Activated T-helper 1 cell treated with Interleukin-2 at 50 U/mL for 16 hours (primary cell): ENCODE results near the gene FIGLA.

Experiments
- DNase-seq: peaks from one replicate; pipeline ENCODE4 v3.0.0-alpha.2; 2020; ENCODE audit warnings: low read depth

The FIGLA gene, protein sequence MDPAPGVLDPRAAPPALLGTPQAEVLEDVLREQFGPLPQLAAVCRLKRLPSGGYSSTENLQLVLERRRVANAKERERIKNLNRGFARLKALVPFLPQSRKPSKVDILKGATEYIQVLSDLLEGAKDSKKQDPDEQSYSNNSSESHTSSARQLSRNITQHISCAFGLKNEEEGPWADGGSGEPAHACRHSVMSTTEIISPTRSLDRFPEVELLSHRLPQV

DNA sequence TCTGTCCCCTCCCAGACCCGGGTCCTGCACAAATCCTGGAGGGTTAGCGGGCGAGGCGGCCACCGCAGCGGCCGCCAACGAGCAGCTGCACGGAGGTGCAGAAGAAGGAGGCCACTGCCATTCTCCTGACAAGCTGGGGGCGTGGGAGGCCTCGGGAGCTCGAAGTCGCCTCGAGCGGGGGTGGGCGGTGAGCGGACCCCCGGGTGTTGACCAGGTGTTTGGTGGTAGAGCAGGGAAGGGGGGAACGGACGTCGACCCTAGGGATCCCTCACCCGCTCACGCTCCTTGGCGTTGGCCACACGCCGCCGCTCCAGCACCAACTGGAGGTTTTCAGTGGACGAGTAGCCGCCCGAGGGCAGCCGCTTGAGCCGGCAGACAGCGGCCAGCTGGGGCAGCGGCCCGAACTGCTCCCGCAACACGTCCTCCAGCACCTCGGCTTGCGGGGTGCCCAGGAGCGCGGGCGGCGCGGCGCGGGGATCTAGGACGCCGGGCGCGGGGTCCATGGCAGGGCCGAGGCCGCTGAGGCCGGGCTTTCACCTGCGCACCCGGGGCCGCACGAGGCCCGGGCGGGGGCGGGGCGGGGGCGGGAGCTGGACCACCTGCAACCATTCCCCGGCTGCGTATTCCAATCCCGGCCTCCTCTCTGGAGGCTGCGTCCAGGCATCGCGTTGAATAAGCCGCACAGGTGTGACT lies at the start of gene FIGLA:
Gene FIGLA (minus strand): TSS at position 508 of the 693 bp plus-strand sequence. CDS start 5 bp downstream, at position 503.
- DNase-seq, result no peak

DNA sequence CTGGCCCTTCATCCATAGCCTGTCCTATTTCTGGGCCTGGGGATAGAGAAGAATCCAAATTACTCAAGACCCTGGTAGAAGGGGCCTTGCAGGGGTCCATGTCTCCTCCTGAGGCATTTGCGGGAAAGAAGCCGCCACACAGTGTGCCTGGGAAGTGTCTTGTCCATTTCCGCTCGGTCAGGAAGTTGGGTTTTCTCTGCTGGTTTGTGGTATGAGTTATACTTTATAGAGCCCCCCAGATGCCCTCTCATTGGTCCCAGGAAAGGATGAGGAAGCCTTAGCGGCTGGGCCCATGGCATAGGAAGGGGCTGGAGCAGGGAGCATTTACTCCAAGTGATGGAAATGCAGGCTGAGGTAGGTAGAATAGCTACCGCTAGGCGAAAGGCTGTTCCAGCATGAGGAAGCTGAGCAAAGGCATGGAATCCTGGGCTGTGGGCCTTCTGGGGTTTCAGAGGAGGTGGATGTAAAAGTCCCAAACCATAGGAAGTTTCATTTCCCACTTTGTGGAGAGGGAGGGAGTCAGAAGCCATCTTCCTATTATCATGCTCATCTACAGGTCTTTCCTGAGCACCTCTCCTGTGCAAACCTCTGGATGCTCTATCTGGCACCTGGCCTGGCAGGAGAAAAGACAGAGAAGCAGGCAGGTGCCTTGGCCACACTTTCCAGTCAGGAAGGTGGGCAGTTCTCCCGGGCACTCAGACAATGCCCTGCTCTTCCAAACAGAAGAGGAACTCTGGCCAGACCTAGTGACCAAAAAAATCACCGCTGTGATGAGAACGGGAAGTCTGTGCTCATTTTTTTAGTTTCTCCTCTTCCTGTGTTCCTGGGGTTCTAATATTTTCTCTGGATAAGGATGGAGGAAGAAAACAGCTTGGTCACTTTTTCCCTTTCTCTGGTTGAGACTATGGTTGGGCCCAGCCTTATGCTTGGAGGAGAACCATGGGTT lies 47.8 kb upstream of the FIGLA start:
- no peak for DNase-seq

DNA sequence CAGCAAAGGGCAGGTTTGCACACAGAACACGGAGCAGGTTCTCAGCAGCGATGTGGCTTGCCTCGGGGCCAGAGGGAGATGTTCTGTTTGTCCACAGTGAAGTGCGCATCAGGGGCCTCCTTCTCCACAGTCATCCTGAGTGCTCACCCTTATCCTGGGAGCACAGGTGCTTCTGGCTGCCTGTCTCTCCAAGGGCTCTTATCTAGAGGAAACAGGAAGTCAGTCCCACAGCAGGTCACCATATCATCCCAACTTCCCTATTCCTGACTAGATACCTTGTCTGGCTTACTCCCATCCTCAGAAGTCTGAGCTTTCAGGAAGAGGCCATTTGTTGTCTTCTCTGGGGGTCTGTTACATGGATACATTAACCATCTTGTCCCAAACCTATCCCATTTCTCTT lies 45.2 kb upstream of the FIGLA start, which contains the start of gene CD207:
Gene CD207 (minus strand): TSS at position 174 of the 400 bp plus-strand sequence. CDS start 40 bp downstream, at position 134.
- DNase-seq, result no peak

DNA sequence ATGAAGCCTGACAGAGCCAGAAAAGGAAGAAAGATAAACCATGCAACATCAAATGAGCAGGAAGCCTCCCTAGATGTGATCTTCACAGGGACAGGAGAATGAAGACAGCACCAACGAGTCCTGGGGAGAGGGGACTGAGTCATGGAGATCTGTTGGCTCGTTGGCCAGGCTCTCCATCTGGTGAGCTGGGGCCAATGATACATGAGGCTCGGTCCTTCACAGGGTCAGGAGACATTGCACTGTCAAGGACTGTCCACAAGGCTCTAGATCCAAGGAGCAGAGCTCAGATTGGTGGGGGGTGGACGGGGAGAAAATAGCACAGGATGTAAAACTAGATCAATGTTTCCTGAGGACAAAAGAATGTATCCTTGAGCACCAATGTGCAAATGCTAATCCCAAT lies 44.4 kb upstream of the FIGLA start:
- DNase-seq, result no peak

DNA sequence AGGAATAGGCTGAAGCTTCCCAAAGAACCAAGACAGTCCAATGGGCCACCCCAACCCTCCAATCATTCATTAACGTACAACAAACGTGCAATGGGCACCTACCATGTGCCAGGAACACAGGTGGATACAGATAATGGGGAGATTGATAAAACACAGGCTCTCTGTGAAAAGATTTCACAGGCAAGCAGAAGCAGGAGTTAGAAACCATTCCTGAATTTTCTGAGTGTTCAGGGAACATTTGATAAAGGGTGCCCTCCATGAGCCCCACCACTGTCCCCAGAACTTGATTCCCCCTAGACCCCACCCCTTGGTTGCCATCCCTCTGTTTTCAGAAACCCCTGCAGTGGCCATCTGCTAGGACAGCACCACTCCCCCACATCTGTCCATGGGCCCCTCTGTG lies 43.7 kb upstream of the FIGLA start:
- no peak for DNase-seq

DNA sequence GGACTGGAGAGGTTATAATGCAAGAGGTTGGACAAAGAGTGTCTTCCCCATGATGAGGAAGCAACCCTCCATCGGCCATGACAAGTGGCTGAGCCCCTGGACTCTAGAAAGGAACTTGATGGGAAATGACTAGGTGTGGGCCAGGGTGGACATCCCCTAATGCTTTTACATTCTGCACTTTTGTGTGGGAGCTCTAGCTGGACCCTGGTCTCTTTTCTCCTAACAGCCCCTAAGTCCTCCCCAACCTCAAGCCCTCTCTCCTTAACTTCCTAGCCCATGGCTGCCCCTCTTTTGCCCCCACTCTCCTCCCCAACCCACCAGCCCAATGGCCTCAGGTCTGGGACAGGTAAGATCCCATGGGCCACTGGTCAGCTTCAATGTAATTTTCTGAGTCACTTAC lies 42.8 kb upstream of the FIGLA start:
- DNase-seq, result no peak

DNA sequence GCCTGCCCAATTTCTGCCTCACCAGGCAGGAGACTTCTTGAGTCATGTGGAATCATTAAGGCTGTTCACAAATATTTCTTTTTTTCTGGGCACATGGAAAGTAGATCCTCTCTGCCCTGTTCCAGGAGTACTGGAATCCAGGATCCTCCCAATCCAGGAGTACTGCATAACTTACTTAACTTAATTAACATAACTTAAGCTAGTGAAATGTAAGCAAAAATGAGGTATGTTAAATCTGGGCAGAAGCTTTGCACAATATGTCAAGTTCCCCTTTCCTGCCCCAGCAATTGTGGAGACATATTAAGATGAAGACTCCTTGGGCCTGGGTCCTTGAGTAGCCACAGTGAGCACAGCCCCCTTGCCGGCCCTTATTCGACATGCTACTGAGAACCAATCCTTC lies 41.9 kb upstream of the FIGLA start:
- no peak for DNase-seq

DNA sequence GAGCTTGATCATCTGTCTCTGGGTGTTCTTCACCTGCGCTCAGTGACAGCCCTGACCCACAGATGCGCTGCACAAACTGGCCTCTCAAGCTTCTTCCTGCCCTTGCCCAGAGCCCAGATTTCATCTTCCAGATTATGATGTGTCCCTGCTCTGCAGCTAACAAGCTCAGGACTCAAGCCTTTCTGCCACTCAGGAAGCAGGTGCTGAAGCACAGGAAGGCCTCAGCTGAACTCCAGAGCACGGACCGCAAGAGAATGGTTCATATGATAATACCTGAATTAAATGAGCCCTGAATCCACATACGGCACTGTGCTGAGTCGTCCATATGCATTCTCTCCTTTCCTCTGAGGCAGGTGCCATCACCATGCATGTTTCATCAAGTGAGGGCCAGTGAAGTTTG lies 41.4 kb upstream of the FIGLA start:
- DNase-seq, result no peak

DNA sequence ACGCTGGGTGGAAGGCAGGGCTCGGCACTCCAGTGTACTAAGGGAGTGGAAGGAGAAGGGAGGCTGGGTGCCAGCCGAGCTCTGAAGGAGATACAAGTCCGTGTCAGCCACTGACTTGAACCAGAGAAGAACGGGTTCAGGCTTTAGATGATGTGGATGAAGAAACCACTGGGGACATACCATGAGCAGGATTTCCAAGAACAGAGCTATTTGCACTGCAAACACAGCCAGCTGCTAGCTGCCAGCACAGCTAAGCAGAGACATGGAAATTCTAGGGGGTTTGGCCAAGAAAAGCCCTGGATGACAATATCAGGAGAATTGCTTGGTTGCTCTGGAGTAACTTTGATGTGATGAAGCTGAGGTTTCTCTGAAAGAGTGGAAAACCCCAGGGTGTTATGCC lies 39.9 kb upstream of the FIGLA start:
- DNase-seq, result no peak

DNA sequence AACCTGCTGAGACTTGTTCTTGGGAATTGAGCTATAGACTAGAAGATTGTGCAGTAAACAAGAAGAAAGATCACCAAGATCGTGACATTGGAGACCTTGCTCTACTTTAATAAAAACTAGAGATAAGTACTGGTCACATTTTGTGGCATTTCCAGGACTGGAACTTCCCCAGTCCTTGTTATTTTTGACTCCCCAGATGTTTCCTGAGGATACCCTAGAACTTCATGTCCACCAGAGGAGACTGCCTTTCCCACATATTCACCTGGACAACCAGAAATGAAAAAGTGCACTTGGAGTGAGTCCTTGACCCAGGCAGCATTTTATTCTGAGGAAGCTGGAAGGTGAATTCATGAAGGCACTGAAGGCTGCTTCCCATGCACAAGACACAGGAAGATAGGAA lies 39.5 kb upstream of the FIGLA start:
- DNase-seq, result no peak

DNA sequence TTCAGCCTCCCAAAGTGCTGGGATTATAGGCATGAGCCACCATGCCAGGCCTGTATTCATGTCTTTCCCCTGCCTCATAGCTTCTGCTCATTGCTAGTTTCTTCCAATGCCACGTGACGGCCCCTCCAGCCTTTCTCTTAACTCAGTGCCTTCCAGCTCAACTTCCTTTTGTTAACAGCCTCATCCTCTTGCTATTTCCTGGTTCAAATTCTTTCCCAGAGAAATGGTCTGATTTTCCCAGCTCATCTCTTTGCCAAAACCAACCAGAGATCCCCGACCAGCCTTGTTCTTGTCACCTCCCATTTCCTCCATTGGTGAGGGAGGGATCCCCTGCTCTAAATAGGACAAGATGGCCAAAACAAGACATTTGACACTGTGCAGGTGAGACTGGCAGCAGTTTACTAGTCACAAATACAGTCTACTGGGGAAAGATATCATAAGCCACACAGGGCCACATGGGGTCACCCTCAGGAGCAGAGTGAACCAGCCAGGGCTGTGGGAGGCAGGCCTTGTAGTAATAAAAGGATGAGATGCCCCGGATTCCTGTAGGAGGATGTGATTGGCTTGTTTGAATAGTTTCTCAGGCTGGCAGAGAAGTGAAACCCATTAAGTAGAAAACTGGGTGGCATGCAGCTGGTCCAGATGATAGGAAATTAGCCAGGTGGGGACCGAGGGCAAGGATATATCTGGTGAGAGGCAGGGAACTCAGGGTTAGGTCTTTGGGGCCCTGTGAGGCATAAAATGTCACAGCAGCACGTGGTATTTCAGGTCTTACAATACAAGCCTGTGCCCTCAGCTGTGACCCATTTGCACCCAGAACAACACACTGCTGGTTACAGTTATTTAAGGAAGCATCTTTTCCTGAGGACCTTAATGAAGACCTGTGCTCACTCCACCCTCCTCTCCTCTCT lies 38.7 kb upstream of the FIGLA start:
- DNase-seq, result no peak

DNA sequence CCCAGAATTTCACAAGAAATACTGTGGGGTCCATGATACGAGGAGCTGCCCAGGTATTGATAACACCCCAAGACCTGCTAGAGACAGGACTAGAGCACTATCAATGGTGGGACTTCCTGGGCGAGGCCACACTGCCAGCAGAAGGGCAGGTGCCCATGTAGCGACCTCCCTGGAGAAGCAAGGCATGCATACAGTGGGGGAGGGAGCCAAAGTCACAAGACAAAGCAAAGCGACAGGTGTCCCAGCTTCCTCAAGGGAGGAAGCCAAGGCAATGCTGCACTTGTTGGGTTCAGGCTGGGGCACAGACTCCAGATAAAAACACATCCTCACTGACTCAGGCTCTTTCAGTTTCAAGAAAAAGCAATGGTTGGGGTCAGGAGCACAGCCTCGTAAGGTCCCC lies 37.7 kb upstream of the FIGLA start:
- no peak for DNase-seq

DNA sequence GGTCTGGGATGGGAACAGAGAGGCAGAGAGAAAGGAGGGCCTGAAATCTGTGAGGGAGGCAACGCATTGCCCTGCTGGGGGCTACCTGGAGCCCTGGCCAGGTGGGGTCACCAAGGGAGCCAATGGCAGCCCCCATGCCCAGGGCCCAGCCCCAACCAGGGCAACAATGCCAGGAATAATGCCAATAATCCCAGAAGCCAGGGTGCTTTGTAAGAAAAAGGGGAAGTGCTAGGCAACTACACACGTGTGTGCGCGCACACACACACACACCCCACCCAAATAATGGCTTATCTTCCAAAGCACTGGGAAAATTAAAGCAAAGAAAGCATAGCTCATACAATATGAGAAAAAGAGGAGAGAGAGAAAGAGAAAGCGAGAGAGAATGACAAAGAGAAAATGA lies 36.9 kb upstream of the FIGLA start:
- no peak for DNase-seq

DNA sequence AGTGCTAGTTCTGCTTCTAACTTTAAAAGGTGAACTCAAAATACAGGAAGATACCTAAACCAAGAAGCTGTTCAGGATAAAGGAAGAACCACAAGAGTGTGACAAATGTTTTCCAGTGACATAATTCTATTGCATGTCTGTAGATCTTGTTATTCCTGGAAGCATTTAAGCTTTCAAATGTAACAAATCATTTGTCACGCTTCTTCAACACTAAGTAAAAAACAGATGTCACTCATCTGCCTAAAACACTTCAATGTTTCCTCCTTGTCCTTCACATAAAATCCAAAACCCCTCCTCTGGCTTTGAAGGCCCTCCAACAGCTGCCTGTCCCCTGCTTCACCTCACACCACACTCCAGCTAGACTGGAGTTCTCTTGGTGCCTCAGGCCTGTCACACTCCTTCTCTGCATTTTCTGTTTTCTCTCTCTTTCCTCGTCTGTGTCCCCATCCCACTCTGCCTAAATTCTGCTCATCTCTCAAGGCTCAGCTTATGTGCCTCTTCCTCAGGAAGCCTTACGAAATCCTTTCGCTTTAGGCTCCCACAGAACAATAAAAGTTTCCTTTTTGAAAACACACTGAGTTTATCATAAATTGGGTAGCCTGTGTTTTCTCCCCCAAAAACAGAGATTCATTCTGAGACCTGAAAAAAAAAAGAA lies 36.4 kb upstream of the FIGLA start:
- no peak for DNase-seq

DNA sequence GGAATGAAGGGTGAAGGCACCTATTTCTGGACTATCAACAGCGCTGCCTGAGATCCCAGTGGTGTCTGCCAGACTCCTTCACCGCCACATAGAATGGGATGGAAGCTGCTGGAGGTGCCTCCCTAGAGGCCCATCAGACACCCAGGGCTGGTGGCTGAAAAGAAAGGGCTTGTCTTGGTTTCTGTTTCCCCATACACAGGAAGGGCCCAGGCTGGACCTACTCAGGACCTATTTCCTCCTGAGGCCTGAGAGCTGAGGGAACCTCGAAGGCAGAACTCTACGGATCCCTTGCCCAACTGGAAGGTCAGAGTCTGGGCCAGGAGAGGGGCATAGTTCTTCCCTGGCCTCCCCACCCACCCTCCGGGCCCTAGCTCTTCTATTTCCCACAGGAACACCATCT lies 32.8 kb upstream of the FIGLA start:
- no peak for DNase-seq

DNA sequence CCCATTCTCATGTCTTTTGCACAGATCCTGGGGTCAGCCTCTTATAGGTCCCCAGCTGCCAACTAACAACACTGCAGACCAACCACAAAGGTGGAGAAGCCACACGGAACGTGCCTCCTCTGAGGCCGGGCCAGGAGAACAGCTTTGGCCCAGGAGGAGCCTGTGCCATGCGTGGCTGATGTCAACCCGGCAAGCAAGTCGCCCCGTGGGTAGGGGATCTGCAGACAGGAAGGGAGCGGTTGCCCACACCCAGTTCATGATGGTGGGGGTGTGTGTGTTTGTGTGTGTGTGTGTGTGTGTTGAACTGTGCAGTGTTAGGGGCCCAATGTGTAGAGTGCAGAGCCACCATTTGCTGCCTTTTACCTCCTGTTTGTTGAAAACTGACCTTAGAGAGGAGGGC lies 32.4 kb upstream of the FIGLA start:
- no peak for DNase-seq

DNA sequence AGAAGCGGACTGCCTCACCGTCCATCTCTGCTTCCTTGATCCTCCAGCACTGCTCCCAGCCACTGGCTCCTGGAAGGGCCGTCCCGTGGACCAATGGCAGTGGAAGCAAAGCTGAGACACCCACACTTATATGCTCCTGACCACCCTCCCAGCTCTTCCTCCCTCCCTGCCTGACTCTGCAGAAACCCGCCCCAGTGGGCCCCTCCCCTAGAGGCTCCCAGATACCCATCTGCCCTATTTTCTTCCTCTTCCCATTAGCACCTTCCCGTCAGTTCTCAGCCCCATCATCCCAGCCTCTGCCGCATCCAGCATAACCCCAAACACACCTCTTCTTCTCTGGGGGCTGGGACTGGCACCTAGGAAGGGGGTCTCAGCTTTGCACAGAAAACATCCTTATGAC lies 30.1 kb upstream of the FIGLA start, which contains the start of gene CLEC4F:
Gene CLEC4F (minus strand): TSS at position 101 of the 400 bp plus-strand sequence. CDS start 76 bp downstream, at position 25.
- DNase-seq, result no peak

DNA sequence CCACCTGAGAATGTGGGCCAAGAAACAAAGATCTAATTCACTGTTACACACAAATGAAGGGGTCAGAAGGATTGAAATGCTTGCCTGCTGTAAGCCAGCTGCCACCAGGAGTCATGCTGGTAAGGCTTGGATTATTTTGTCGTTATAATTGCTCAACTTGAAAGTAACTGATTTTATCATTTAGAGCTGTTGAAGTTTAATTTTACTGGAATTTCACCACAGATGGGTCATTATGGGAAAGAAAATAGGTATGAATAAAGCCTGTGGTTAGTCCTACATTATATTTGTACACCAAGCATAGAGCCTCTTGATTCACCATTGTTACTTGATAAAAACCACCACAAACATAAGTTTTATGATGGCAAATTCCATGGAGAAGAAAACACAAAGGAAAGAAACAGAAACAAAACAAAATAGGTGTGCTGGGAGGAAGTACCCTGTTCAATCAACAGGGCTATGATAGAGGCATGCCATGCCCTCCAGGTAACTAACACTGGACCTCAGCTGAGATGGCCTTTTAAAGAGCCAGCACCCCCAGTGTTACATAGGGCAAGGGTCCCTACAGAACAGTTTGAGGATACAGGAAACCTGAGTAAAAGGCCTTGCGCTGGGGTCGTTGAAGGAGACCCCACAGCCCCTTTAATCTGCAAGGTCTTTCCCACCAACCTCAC lies 27.0 kb upstream of the FIGLA start:
- no peak for DNase-seq

DNA sequence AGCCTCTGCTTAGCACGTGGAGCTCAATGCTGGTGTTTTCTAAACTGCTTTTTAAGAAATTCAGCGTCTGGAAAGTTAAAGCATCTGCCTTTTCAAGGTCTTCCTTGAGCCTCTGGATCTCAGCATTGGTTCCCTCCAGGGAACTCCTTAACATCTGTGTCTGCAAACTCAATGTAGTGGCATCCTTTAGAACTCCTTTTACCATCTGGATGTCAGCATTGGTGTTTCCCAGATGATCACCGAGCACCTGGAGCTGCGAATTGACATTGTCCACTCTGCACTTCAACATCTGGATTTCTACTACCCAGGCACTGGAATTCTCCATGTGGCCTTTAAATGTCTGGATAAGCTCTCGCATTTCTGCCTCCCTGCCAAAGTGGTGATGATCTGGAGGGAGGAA lies 26.3 kb upstream of the FIGLA start:
- no peak for DNase-seq
